Neural crest cell (in vitro differentiated cells): ENCODE measurements around the gene RBL2. TPM values are rescaled to one million over a fixed set of nuclear protein-coding genes. Genes with fewer than 3 reads are reported as not detected.
"Not testable (repeated sequence)": the region's sequence is repeated elsewhere in the genome, so short reads cannot be mapped to it uniquely, and the experiment has no call there.

Experiments used
- DNase-seq: peaks from one replicate; pipeline ENCODE4 v3.0.0; 2021; ENCODE audit warnings: low read depth, mixed read lengths, low spot score
- H3K27ac Mint-ChIP-seq: one replicate; pipeline ENCODE4 v1.8.0; 2021; ENCODE audit warnings: mild to moderate bottlenecking, mixed read lengths; ENCODE audit not compliant: unreplicated experiment
- H3K27me3 Mint-ChIP-seq: 2 replicates; pipeline ENCODE4 v1.8.0; 2021; ENCODE audit warnings: low read depth, mild to moderate bottlenecking, mixed read lengths
- H3K36me3 Mint-ChIP-seq: 2 replicates; pipeline ENCODE4 v1.8.0; 2021; ENCODE audit warnings: low read depth, mild to moderate bottlenecking, mixed read lengths
- H3K4me1 Mint-ChIP-seq: 2 replicates; pipeline ENCODE4 v1.8.0; 2021; ENCODE audit warnings: mixed read lengths
- H3K4me3 Mint-ChIP-seq: one replicate; pipeline ENCODE4 v1.8.0; 2021; ENCODE audit warnings: mild to moderate bottlenecking, mixed read lengths
- H3K9me3 Mint-ChIP-seq: 2 replicates; pipeline ENCODE4 v1.8.0; 2021; ENCODE audit warnings: mixed read lengths
- total RNA-seq: library from RNA; stranded (reverse); gene quantifications from 2 replicates; pipeline ENCODE4 v1.2.1, GENCODE V29; 2021
- TF ChIP-seq, protein P1 (sequence below): fragments of 200-600 bp; sonication (generic); conservative IDR thresholded peaks from 2 replicates; pipeline ENCODE4 v1.5.0; 2021; ENCODE audit warnings: antibody characterized with exemption, mild to moderate bottlenecking

RBL2 gene
- total RNA-seq, 1 donor from 2014 or later: 29.8 TPM

DNA sequence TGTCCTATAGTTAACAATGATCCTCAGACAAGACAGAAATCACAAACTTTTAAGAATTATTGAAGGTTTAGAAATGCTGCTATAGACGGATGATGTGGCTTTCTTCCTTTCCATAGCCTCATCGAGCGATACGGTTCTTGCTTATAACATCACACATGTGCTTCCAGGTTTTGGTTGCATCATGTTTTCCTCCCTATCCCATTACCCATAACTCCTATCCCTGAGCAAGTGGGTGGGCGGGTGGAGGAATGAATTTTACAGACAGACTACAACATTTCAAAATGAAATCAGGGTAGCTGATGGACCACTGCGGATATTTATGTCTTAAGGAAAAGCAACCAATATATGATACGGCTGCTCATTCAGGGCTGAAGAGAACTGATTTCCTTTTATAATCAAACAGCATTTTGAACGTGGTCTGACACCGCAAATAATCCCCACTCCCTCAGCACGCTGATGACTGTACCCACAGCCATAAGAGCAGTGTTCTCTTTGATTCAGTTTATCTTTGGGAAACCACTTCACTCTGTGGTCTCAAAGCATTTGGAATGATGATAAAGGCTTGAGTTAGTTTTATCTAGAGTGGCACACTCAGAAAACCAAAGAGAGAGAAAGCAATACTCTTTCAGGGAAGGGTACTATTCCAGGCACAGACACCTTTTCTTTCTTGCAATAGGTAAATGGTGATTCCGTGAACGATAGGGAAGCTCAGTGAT, 73.4 kb downstream of the RBL2 start:
- DNase-seq: no peak
- H3K36me3 Mint-ChIP-seq: no peaks in the 10 kb centered on the region
- TF ChIP-seq, protein P1, sequence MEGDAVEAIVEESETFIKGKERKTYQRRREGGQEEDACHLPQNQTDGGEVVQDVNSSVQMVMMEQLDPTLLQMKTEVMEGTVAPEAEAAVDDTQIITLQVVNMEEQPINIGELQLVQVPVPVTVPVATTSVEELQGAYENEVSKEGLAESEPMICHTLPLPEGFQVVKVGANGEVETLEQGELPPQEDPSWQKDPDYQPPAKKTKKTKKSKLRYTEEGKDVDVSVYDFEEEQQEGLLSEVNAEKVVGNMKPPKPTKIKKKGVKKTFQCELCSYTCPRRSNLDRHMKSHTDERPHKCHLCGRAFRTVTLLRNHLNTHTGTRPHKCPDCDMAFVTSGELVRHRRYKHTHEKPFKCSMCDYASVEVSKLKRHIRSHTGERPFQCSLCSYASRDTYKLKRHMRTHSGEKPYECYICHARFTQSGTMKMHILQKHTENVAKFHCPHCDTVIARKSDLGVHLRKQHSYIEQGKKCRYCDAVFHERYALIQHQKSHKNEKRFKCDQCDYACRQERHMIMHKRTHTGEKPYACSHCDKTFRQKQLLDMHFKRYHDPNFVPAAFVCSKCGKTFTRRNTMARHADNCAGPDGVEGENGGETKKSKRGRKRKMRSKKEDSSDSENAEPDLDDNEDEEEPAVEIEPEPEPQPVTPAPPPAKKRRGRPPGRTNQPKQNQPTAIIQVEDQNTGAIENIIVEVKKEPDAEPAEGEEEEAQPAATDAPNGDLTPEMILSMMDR: no peak
- H3K27ac Mint-ChIP-seq: no peak overlapping the region
- no peak overlapping the region for H3K4me3 Mint-ChIP-seq
- H3K9me3 Mint-ChIP-seq: no peaks in the 10 kb centered on the region
- peaks cover 2% of the 10 kb centered on the region for H3K27me3 Mint-ChIP-seq
- peaks cover 30% of the 10 kb centered on the region for H3K4me1 Mint-ChIP-seq

DNA sequence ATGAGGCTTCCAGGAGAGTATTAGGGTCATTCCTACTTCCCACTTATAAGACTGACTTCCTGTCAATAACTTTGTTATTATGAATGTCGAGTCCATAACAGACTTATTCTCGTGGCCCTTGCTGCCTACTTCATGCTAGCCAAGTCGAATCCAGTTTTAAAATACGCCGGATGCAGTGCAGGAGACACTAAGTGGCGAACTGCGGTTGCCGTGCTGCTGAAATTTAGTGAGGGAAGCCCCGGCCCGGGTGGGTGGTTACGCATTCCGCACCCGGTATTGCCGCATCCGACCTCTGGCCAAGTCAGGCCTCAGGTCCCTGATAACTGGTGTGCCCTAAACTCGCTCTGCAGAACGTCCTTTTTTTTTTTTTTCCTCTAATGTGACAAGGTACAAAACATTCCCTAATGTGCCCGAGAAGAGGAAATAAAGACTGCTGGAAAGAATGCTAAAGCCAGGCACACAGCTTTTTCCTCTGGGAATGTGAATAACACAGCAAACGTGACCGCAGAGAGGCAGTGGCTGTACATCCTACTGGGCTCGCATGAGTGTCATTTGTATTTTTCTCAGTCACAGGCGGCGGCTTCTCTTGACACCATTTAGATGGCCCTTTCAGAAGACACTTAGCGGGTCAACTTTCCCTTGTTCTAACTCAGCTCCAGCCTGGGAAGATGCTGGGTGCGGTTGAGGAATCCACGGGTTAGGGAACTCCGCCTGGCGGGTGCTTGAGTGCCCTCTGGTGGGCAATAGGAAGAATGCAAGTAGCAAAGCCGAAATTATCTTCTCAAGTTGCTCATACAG, 75.8 kb downstream of the RBL2 start:
- Mint-ChIP-seq H3K4me3 (peak overlapping the region; percentile 49), H3K4me1 (peaks cover 12% of the 10 kb centered on the region), H3K9me3 (peaks cover 7% of the 10 kb centered on the region), H3K27me3 (no peaks in the 10 kb centered on the region), H3K36me3 (peaks cover 5% of the 10 kb centered on the region), H3K27ac (no peak overlapping the region)
- TF ChIP-seq, protein P1: peak; percentile 95
- peak; percentile 53 for DNase-seq

DNA sequence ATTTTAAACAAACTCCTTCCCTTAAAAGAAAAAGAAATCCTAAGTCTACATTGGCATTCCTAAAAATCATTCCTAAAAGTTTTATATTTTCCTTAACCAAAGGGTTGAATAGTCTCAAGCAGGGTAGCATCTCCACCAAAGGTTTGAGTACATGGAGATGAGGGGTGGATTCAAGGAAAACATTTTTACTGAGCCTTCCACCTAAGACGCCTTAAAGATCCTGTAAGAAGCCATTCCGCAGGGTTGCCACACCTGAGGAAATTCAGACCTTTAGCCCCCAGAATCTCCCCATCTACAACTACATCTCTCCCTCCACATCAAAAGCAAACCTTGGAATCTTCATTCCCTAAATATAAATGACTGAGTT, 76.4 kb downstream of the RBL2 start:
- Mint-ChIP-seq H3K36me3 (peaks cover 5% of the 10 kb centered on the region), H3K27me3 (no peaks in the 10 kb centered on the region), H3K4me3 (no peak overlapping the region), H3K9me3 (peaks cover 7% of the 10 kb centered on the region), H3K27ac (no peak overlapping the region), H3K4me1 (peaks cover 12% of the 10 kb centered on the region)
- TF ChIP-seq, protein P1: peak; percentile 1
- DNase-seq: no peak

DNA sequence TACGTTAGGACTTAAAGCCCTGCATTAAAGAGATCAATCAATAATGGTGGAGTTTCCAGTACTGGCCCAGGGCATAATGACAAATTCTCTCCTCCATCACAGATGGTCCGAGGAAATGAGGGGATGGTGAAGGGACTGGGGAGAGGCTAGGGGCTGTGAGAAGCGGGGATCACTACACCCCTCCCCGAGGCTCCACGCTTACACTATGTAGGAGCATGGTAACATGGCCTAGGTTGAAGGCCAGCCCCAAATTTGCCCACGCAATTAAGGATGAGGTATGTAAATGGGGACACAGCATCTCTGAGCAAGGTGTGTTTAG, 76.8 kb downstream of the RBL2 start:
- peak overlapping the region; percentile 45 for H3K27ac Mint-ChIP-seq
- H3K9me3 Mint-ChIP-seq: peaks cover 7% of the 10 kb centered on the region
- no peak for DNase-seq
- H3K27me3 Mint-ChIP-seq: no peaks in the 10 kb centered on the region
- H3K4me1 Mint-ChIP-seq: peaks cover 15% of the 10 kb centered on the region
- TF ChIP-seq, protein P1: no peak
- H3K4me3 Mint-ChIP-seq: no peak overlapping the region
- peaks cover 5% of the 10 kb centered on the region for H3K36me3 Mint-ChIP-seq

DNA sequence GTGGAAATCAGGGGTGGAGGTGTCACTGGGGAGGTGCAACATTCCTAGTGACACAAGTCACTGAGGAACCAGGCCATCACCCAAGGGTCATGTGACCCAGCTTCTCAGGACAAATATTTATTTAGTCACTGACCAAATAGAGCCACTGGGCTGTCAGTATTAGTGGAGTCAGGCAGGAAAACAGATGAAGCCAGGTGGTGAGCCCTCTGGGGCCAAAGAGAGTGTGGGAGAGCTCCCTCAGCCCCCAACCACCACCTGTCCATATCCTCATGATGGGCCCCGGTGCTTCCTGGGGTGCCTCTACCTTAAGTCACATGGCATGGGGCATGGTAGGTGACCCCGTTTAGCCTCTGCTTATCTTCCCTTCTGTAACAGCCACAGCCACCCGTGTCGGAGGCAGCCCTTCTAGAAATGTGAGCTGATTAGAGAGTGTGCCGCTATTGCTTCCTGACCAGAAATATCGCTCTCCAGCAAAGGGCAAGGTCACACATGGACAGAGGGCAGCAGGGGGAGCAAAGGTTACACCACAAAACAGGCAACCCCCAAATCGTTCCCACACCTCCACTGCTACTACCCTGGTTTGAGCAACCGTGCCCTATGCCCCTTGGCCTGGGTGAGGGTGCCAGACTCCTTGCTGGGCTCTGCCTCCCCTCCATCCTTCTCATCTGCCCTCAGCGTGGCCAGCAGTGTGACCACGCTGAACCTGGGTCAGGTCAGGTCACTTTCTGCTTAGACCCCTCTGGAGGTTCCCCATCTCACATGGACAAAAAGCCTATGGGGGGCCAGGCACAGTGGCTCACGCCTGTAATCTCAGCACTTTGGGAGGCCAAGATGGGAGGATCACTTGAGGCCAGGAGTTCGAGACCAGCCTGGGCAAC, 77.4 kb downstream of the RBL2 start:
- Mint-ChIP-seq H3K4me1 (peaks cover 18% of the 10 kb centered on the region), H3K9me3 (peaks cover 7% of the 10 kb centered on the region), H3K27ac (no peak overlapping the region), H3K27me3 (no peaks in the 10 kb centered on the region), H3K4me3 (no peak overlapping the region), H3K36me3 (peaks cover 5% of the 10 kb centered on the region)
- no peak for DNase-seq
- TF ChIP-seq, protein P1: no peak

DNA sequence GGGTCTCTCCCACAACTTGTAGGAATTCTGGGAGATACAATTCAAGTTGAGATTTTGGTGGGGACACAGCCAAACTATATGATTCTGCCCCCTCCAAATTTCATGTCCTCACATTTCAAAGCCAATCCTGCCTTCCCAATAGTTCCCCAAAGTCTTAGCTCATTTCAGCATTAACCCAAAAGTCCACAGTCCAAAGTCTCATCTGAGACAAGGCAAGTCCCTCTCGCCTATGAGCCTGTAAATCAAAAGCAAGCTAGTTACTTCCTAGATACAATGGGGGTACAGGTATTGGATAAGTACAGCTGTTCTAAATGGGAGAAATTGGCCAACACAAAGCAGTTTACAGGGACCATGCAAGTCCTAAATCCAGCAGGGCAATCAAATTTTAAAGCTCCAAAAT, 78.5 kb downstream of the RBL2 start:
- not testable (repeated sequence) for H3K27ac Mint-ChIP-seq, H3K27me3 Mint-ChIP-seq, H3K9me3 Mint-ChIP-seq, H3K4me3 Mint-ChIP-seq, H3K36me3 Mint-ChIP-seq, DNase-seq
- H3K4me1 Mint-ChIP-seq: peaks cover 18% of the 10 kb centered on the region
